A549 (cell line): Measurements from ENCODE around the gene NUDT7. TPM values are rescaled to one million over a fixed set of nuclear protein-coding genes. Genes with fewer than 3 reads are reported as not detected.

Experiments
- ATAC-seq, 2 experiments: fragments of 200-7000 bp in 1 of 2; fragments of >200 bp in 1 of 2; cut with Nextera tagmentation in 1 of 2; cut with Tn5 transposase in 1 of 2; 3 replicates each; pipeline versions ENCODE4 v1.8.0 to v1.9.1; 2018 to 2020; ENCODE audit warnings: mild to moderate bottlenecking in 1 of 2, moderate library complexity in 1 of 2
- CTCF ChIA-PET: fragments of 300-600 bp; sonication (Branson Sonifier 250); formaldehyde crosslinking; extraction: SDS; loops from one replicate; lab custom pipeline; 2021; ENCODE audit warnings: antibody characterized with exemption, inconsistent platforms; lab: Yijun Ruan, JAX
- POLR2A ChIA-PET: fragments of 350-600 bp; formaldehyde crosslinking; extraction: SDS; loops from one replicate; lab custom pipeline; 2021; ENCODE audit warnings: antibody characterized with exemption, inconsistent platforms; lab: Yijun Ruan, JAX
- DNase-seq, 2 experiments: peaks; one replicate each; pipeline versions ENCODE4 v3.0.0 to v3.0.0-alpha.2; 2011 to 2016; ENCODE audit warnings: low read depth in 1 of 2, low spot score in 1 of 2
- FAIRE-seq: peaks from 2 replicates; lab custom pipeline; 2011; peaks lifted over from hg19 to GRCh38; lab: Jason Lieb, UNC
- H3K27ac ChIP-seq, 2 experiments: fragments of >200 bp; sonication (Bioruptor Twin); formaldehyde crosslinking; 3 replicates each; pipeline ENCODE4 v1.5.1; 2016 to 2017
- H3K4me1 ChIP-seq: fragments of >200 bp; sonication (Bioruptor Twin); formaldehyde crosslinking; 3 replicates; pipeline ENCODE4 v1.6.1; 2016
- H3K4me2 ChIP-seq: fragments of >200 bp; sonication (Bioruptor Twin); formaldehyde crosslinking; 3 replicates; pipeline ENCODE4 v1.6.1; 2016
- H3K4me3 ChIP-seq: fragments of >200 bp; sonication (Bioruptor Twin); formaldehyde crosslinking; 3 replicates; pipeline ENCODE4 v1.5.1; 2016
- H3K9me3 ChIP-seq: fragments of >200 bp; sonication (Bioruptor Twin); formaldehyde crosslinking; 3 replicates; pipeline ENCODE4 v1.6.1; 2016
- BHLHE40 ChIP-seq: IDR thresholded peaks from 2 replicates; pipeline ENCODE4 v1.6.1; 2012; ENCODE audit warnings: low read depth, low read length, inconsistent platforms
- CEBPB ChIP-seq, 2 experiments: fragments of >200 bp in 1 of 2; sonication (Bioruptor Twin) in 1 of 2; formaldehyde crosslinking in 1 of 2; IDR thresholded peaks; 2 replicates each; pipeline ENCODE4 v1.6.1; 2012 to 2016
- CHD2 ChIP-seq: fragments of 150-350 bp; IDR thresholded peaks from 2 replicates; pipeline ENCODE4 v1.6.1; 2014; ENCODE audit warnings: low read length; ENCODE audit not compliant: partially characterized antibody
- ELK1 ChIP-seq: fragments of 150-350 bp; IDR thresholded peaks from 2 replicates; pipeline ENCODE4 v1.6.1; 2014; ENCODE audit warnings: low read depth, mild to moderate bottlenecking, low read length
- ESRRA ChIP-seq: fragments of 150-350 bp; IDR thresholded peaks from 2 replicates; pipeline ENCODE4 v1.6.1; 2014; ENCODE audit warnings: mild to moderate bottlenecking, low read length, borderline replicate concordance
- HEYL ChIP-seq: fragments of 250-450 bp; sonication (Bioruptor Pico); IDR thresholded peaks from 2 replicates; pipeline ENCODE4 v1.8.0; 2021; ENCODE audit warnings: mild to moderate bottlenecking, moderate library complexity
- JUNB ChIP-seq: fragments of >200 bp; sonication (Bioruptor Twin); formaldehyde crosslinking; IDR thresholded peaks from 2 replicates; pipeline ENCODE4 v1.6.1; 2016
- MAX ChIP-seq: IDR thresholded peaks from 2 replicates; pipeline ENCODE4 v1.6.1; 2012
- PHF8 ChIP-seq: fragments of 200-600 bp; sonication (generic); IDR thresholded peaks from 2 replicates; pipeline ENCODE4 v1.6.1; 2016; ENCODE audit warnings: low read depth, mild to moderate bottlenecking, antibody characterized with exemption, moderate library complexity, borderline replicate concordance
- RNF2 ChIP-seq: fragments of 200-600 bp; sonication (generic); IDR thresholded peaks from 2 replicates; pipeline ENCODE4 v1.6.1; 2016; ENCODE audit warnings: low read depth, mild to moderate bottlenecking, antibody characterized with exemption, moderate library complexity, borderline replicate concordance
- SMC3 ChIP-seq: fragments of >200 bp; sonication (Bioruptor Twin); formaldehyde crosslinking; IDR thresholded peaks from 3 replicates; pipeline ENCODE4 v1.6.1; 2018; ENCODE audit warnings: inconsistent platforms
- WGBS: methylation state at CpG from one replicate; pipeline ENCODE4 v1.1.6; 2017; ENCODE audit errors: missing lambda C conversion rate; 5-methylcytosine and 5-hydroxymethylcytosine counted together
- polyA plus RNA-seq, 4 experiments: library from polyadenylated mRNA; depleted of rRNA in 3 of 4; stranded (reverse); fragments of >200 nt; fragmentation: RNase III in 1 of 4; extraction: RNeasy Plus Mini Kit Qiagen cat#74134 plus additional on column Dnase treatment in 1 of 4; gene quantifications; 2 replicates in 3 of 4; 3 replicates in 1 of 4; pipeline ENCODE4 v1.2.3, GENCODE V29; 2011 to 2017
- TF ChIP-seq, protein P1 (sequence below): fragments of >200 bp; sonication (Bioruptor Twin); formaldehyde crosslinking; IDR thresholded peaks from 3 replicates; pipeline ENCODE4 v1.5.1; 2016
- TF ChIP-seq, protein P2 (sequence below): fragments of 450-650 bp; IDR thresholded peaks from 2 replicates; pipeline ENCODE4 v1.6.1; 2014; ENCODE audit warnings: antibody characterized with exemption

The NUDT7 gene
- polyA plus RNA-seq, 2 of the 4 experiments (the other 2 are of a cell fraction), result 6.9 to 19.8 TPM

DNA sequence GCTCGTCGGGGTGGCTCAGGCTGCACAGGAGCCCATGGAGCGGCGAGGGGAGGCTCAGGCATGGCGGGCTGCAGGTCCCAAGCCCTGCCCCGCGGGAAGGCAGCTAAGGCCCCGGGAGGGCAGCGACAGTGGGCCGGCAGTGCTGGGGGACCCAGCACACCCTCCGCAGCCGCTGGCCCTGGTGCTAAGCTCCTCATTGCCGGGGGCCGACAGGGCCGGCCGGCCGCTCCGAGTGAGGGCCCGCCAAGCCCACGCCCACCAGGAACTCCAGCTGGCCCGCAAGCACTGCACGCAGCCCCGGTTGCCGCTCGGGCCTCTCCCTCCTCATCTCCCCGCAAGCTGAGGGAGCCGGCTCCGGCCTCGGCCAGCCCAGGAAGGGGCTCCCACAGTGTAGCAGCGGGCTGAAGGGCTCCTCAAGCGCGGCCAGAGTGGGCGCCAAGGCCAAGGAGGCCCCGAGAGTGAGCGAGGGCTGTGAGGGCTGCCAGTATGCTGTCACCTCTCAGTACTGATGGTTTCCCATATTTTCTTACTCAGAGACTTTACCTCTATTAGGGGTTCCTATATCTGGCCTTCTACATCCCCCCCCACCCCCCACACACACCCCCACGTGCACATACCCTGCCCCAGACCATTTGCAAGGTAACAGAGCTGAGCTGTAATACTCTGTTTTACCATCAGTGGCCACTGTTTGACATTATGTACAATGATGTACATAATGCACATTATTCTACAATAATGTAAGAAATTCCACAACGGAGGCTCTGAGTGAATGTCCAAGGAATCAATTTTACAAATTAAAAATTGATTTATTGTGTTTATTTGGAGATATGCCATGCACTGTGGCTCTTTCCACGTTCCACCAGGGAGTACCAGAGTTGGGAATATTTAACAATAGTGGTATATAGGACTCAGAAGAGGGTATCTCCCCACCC, 62.4 kb downstream of the NUDT7 start:
- no peak for DNase-seq
- TF ChIP-seq SMC3, result no peak
- no peaks in the 10 kb centered on the region for H3K9me3 ChIP-seq
- no peak overlapping the region for H3K4me2 ChIP-seq
- H3K4me1 ChIP-seq, result peaks cover 13% of the 10 kb centered on the region; the same call in 1 of the 3 replicates
- H3K4me3 ChIP-seq, result no peak overlapping the region
- H3K27ac ChIP-seq, result no peak overlapping the region
- FAIRE-seq, result no peak
- CTCF ChIA-PET, result interaction anchor here (1.0 to 1.6 kb wide), 2 partner anchors 13 kb away, joined by 3 to 4 read pairs; no protein-coding TSS in a partner anchor
- no peak for ATAC-seq
- WGBS, result 33% methylated on average over 13 of the region's 38 CpGs
- POLR2A ChIA-PET, result no interaction called here

GRCh38 chr16:77785373-77785764, 63.1 kb downstream of the NUDT7 start:
- no peak for FAIRE-seq
- WGBS, result 52% methylated on average over 2 of the region's 2 CpGs
- Histone ChIP-seq H3K9me3 (no peaks in the 10 kb centered on the region), H3K4me3 (no peak overlapping the region), H3K27ac (no peak overlapping the region), H3K4me1 (peaks cover 9% of the 10 kb centered on the region; the same call in 1 of the 3 replicates), H3K4me2 (no peak overlapping the region)
- ChIA-PET POLR2A (no interaction called here), CTCF (interaction anchor here (1.6 kb wide), 1 partner anchor 14 kb away, joined by 4 read pairs; no protein-coding TSS in a partner anchor)
- no peak for ATAC-seq
- no peak for DNase-seq
- TF ChIP-seq JUNB, result no peak

GRCh38 chr16:77786186-77786847, 64.0 kb downstream of the NUDT7 start:
- peaks cover 4% of the 10 kb centered on the region; the same call in 1 of the 3 replicates for H3K4me1 ChIP-seq
- TF ChIP-seq, protein P1, sequence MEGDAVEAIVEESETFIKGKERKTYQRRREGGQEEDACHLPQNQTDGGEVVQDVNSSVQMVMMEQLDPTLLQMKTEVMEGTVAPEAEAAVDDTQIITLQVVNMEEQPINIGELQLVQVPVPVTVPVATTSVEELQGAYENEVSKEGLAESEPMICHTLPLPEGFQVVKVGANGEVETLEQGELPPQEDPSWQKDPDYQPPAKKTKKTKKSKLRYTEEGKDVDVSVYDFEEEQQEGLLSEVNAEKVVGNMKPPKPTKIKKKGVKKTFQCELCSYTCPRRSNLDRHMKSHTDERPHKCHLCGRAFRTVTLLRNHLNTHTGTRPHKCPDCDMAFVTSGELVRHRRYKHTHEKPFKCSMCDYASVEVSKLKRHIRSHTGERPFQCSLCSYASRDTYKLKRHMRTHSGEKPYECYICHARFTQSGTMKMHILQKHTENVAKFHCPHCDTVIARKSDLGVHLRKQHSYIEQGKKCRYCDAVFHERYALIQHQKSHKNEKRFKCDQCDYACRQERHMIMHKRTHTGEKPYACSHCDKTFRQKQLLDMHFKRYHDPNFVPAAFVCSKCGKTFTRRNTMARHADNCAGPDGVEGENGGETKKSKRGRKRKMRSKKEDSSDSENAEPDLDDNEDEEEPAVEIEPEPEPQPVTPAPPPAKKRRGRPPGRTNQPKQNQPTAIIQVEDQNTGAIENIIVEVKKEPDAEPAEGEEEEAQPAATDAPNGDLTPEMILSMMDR, result no peak
- no peak for TF ChIP-seq CHD2
- TF ChIP-seq, protein P2, sequence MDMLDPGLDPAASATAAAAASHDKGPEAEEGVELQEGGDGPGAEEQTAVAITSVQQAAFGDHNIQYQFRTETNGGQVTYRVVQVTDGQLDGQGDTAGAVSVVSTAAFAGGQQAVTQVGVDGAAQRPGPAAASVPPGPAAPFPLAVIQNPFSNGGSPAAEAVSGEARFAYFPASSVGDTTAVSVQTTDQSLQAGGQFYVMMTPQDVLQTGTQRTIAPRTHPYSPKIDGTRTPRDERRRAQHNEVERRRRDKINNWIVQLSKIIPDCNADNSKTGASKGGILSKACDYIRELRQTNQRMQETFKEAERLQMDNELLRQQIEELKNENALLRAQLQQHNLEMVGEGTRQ, result no peak
- POLR2A ChIA-PET, result no interaction called here
- DNase-seq (no peak), ATAC-seq (no peak), FAIRE-seq (no peak)
- CTCF ChIA-PET, result no interaction called here
- H3K27ac ChIP-seq, result no peak overlapping the region
- WGBS, result 36% methylated on average over 5 of the region's 5 CpGs
- H3K4me3 ChIP-seq, result no peak overlapping the region
- H3K9me3 ChIP-seq, result no peaks in the 10 kb centered on the region
- H3K4me2 ChIP-seq, result no peak overlapping the region

DNA sequence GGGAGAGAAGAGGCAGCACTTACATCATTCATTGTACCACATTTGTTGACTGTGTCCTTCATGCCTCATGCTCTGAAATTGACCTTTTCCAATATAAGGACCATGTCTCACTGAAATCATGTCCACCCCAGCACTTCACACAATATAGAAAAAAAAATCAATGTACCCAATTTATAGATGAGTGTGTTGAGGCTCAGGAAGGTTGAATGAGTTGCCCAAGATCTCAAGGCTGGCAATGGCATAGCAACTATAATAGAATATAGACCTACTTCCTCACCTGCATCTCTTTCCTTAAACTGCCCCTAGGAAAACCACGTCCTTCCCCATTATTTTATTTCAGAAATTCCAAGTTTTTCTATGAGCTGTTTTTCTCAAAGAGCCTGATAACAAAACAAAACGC, 65.1 kb downstream of the NUDT7 start:
- FAIRE-seq, result no peak
- H3K4me1 ChIP-seq, result peaks cover 4% of the 10 kb centered on the region; the same call in 1 of the 3 replicates
- POLR2A ChIA-PET, result no interaction called here
- no peak for DNase-seq
- no peak overlapping the region for H3K27ac ChIP-seq
- ATAC-seq, result no peak
- CTCF ChIA-PET, result no interaction called here
- TF ChIP-seq RNF2, result no peak
- no peak for TF ChIP-seq HEYL (CRISPR knock-in tag)
- no peak for TF ChIP-seq PHF8
- no peak for TF ChIP-seq CEBPB (IDR thresholded peaks at IDR 0.05)
- TF ChIP-seq ELK1, result no peak
- TF ChIP-seq BHLHE40, result no peak
- TF ChIP-seq ESRRA, result no peak
- no peak for TF ChIP-seq MAX
- H3K4me3 ChIP-seq, result no peak overlapping the region
- H3K9me3 ChIP-seq, result no peaks in the 10 kb centered on the region
- 17% methylated on average over 2 of the region's 2 CpGs for WGBS
- no peak overlapping the region for H3K4me2 ChIP-seq
